ENCODE data around the gene CEP126. TPM values are rescaled to one million over a fixed set of nuclear protein-coding genes. Genes with fewer than 3 reads are reported as not detected.
A peak's percentile ranks its signal among the peaks of the same experiment; 100 is the strongest.

Gene CEP126
- total and polyA plus RNA-seq, 2 of the 13 experiments (the other 11 are each of a cell fraction or from before 2014, with no cell fraction given): 1.4 to 1.7 TPM

DNA sequence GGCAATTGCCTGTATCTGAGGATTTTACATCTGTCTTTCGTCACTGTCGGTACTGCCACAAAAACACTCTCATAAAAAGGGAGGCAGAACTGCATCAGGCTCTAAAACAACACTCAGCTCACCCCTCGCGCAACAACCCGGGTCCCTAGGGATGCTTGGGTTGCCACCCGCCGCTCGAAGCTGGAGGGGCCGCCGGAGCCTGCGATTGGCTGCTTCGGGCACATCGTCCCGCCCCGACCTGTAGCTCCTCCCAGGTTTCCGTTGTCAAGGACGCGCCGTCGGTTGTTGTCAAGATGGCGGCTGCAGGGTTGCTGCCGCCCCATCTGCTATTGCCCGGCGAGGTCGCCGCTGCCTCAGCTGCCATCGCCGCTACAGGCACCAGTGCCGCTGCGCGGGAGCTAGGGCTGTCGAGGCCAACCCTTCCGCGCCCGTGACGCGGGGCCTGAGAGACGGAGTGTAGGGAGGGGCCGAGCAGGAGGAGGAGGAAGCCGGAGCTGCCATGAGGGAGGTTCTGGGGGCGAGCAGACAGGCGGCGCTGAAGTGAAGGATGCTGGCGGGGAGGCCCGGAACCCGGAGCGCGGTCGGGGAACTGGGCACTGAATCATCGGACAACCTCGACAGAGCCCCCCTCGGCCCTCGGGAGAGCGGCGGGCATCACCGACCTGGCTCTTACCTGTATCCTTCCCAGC lies at the start of gene CEP126 (continued):
- TF ChIP-seq, protein P1, sequence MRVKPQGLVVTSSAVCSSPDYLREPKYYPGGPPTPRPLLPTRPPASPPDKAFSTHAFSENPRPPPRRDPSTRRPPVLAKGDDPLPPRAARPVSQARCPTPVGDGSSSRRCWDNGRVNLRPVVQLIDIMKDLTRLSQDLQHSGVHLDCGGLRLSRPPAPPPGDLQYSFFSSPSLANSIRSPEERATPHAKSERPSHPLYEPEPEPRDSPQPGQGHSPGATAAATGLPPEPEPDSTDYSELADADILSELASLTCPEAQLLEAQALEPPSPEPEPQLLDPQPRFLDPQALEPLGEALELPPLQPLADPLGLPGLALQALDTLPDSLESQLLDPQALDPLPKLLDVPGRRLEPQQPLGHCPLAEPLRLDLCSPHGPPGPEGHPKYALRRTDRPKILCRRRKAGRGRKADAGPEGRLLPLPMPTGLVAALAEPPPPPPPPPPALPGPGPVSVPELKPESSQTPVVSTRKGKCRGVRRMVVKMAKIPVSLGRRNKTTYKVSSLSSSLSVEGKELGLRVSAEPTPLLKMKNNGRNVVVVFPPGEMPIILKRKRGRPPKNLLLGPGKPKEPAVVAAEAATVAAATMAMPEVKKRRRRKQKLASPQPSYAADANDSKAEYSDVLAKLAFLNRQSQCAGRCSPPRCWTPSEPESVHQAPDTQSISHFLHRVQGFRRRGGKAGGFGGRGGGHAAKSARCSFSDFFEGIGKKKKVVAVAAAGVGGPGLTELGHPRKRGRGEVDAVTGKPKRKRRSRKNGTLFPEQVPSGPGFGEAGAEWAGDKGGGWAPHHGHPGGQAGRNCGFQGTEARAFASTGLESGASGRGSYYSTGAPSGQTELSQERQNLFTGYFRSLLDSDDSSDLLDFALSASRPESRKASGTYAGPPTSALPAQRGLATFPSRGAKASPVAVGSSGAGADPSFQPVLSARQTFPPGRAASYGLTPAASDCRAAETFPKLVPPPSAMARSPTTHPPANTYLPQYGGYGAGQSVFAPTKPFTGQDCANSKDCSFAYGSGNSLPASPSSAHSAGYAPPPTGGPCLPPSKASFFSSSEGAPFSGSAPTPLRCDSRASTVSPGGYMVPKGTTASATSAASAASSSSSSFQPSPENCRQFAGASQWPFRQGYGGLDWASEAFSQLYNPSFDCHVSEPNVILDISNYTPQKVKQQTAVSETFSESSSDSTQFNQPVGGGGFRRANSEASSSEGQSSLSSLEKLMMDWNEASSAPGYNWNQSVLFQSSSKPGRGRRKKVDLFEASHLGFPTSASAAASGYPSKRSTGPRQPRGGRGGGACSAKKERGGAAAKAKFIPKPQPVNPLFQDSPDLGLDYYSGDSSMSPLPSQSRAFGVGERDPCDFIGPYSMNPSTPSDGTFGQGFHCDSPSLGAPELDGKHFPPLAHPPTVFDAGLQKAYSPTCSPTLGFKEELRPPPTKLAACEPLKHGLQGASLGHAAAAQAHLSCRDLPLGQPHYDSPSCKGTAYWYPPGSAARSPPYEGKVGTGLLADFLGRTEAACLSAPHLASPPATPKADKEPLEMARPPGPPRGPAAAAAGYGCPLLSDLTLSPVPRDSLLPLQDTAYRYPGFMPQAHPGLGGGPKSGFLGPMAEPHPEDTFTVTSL (CRISPR knock-in tag; IDR thresholded peaks at IDR 0.05; ENCODE audit: borderline replicate concordance): no peak
- TF ChIP-seq ATF7-NPFF (CRISPR knock-in tag; IDR thresholded peaks at IDR 0.05; ENCODE audit: low read depth) (0 out of 2 replicates have a peak, but pooled peaks have one; percentile 61), SMYD3 (CRISPR knock-in tag; IDR thresholded peaks at IDR 0.05) (no peak), ZBTB8A (CRISPR knock-in tag; IDR thresholded peaks at IDR 0.05; ENCODE audit: borderline replicate concordance, low read depth) (no peak), ZNF382 (CRISPR knock-in tag; IDR thresholded peaks at IDR 0.05; ENCODE audit: borderline replicate concordance) (no peak), ZFP1 (CRISPR knock-in tag; IDR thresholded peaks at IDR 0.05) (peak; percentile 24; the same call in 1 of the 2 replicates), KMT2A (CRISPR knock-in tag; IDR thresholded peaks at IDR 0.05) (peak; percentile 88), NFAT5 (CRISPR knock-in tag; IDR thresholded peaks at IDR 0.05) (no peak), MEIS2 (CRISPR knock-in tag; IDR thresholded peaks at IDR 0.05) (peak; percentile 58), MLLT10 (CRISPR knock-in tag; IDR thresholded peaks at IDR 0.05) (no peak), SMARCC2 (IDR thresholded peaks at IDR 0.05) (no peak), HOXA3 (CRISPR knock-in tag; IDR thresholded peaks at IDR 0.05) (peak; percentile 95), GPN1 (CRISPR knock-in tag; IDR thresholded peaks at IDR 0.05; ENCODE audit: borderline replicate concordance) (no peak), CCDC6 (CRISPR knock-in tag; IDR thresholded peaks at IDR 0.05) (peak; percentile 76; the same call in 1 of the 2 replicates), ZNF333 (CRISPR knock-in tag; IDR thresholded peaks at IDR 0.05; ENCODE audit: borderline replicate concordance) (no peak)
- TF ChIP-seq, protein P2, sequence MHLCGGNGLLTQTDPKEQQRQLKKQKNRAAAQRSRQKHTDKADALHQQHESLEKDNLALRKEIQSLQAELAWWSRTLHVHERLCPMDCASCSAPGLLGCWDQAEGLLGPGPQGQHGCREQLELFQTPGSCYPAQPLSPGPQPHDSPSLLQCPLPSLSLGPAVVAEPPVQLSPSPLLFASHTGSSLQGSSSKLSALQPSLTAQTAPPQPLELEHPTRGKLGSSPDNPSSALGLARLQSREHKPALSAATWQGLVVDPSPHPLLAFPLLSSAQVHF (CRISPR knock-in tag; IDR thresholded peaks at IDR 0.05): no peak
- TF ChIP-seq, protein P3, sequence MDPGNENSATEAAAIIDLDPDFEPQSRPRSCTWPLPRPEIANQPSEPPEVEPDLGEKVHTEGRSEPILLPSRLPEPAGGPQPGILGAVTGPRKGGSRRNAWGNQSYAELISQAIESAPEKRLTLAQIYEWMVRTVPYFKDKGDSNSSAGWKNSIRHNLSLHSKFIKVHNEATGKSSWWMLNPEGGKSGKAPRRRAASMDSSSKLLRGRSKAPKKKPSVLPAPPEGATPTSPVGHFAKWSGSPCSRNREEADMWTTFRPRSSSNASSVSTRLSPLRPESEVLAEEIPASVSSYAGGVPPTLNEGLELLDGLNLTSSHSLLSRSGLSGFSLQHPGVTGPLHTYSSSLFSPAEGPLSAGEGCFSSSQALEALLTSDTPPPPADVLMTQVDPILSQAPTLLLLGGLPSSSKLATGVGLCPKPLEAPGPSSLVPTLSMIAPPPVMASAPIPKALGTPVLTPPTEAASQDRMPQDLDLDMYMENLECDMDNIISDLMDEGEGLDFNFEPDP (CRISPR knock-in tag; conservative IDR thresholded peaks at IDR 0.05): no peak

Data from HepG2 (cell line).